Stimulated activated effector memory CD8-positive, alpha-beta T cell treated with anti-CD3 and anti-CD28 coated beads, Interleukin-12 subunit alpha, Interleukin-12 subunit beta, amount 100 ng/mL, for 72 hours (primary cell): ENCODE data around the gene CRMP1.

Source experiments
- ATAC-seq: fragments of 150-1000 bp; cut with Tn5 transposase; 2 replicates; pipeline ENCODE4 v1.10.0; 2021
- DNase-seq, 2 donors: peaks; one replicate each; pipeline ENCODE4 v3.0.0; 2021 to 2022; ENCODE audit warnings: low spot score in 2 of 2
- H3K27ac Mint-ChIP-seq: one replicate; pipeline ENCODE4 v1.8.0; 2022; ENCODE audit warnings: mild to moderate bottlenecking, mixed read lengths
- H3K36me3 Mint-ChIP-seq: one replicate; pipeline ENCODE4 v1.8.0; 2022; ENCODE audit warnings: mild to moderate bottlenecking, mixed read lengths
- H3K4me1 Mint-ChIP-seq: one replicate; pipeline ENCODE4 v1.8.0; 2022; ENCODE audit warnings: mixed read lengths
- H3K4me3 Mint-ChIP-seq: one replicate; pipeline ENCODE4 v1.8.0; 2022; ENCODE audit warnings: mild to moderate bottlenecking, mixed read lengths
- H3K9me3 Mint-ChIP-seq: one replicate; pipeline ENCODE4 v1.8.0; 2022; ENCODE audit warnings: mixed read lengths

Gene CRMP1

DNA sequence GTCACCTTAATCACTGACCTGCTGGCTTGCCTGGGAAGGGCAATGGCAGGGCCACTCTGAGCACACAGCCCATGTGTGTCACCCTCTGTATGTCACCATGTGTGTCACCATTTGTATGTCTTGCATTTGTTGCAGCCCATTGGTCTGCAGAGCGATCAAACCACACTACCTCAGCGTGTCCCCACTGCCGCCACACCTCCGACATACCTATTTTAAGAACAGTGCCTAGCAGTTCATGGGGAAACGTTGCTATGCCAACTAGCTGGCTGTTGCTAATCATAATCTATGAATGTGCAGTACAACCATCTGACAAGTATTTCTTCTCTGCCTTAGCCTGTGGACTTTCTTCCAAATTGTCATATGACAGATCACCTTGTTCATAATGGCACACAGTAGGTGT lies 8.0 kb upstream of the CRMP1 start:
- DNase-seq (no peak), ATAC-seq (no peak)
- Mint-ChIP-seq H3K9me3 (peaks cover 4% of the 10 kb centered on the region), H3K27ac (no peak overlapping the region), H3K36me3 (no peaks in the 10 kb centered on the region), H3K4me3 (no peak overlapping the region), H3K4me1 (no peaks in the 10 kb centered on the region)

DNA sequence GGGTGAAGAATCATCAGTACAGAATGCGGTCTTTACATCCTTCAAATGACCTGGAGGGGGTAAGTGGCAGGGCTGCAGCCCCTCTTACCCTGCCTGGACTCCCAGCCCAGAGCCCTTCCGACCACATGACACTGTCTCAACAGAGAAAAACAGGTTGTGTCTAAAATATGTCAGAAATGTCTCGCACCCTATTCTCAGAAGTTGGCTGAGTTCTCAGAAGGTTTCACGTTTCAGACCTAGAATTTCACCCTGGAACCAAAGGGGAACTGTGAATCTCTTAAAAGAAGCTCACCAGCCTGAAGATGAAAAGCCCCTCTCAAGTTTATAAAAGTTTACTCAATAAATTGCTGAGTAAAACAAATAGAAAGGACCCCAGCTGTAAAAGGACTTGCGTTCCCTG lies 7.0 kb upstream of the CRMP1 start:
- Mint-ChIP-seq H3K4me3 (no peak overlapping the region), H3K36me3 (no peaks in the 10 kb centered on the region), H3K27ac (no peak overlapping the region), H3K9me3 (peaks cover 4% of the 10 kb centered on the region), H3K4me1 (no peaks in the 10 kb centered on the region)
- DNase-seq, result no peak
- no peak for ATAC-seq

DNA sequence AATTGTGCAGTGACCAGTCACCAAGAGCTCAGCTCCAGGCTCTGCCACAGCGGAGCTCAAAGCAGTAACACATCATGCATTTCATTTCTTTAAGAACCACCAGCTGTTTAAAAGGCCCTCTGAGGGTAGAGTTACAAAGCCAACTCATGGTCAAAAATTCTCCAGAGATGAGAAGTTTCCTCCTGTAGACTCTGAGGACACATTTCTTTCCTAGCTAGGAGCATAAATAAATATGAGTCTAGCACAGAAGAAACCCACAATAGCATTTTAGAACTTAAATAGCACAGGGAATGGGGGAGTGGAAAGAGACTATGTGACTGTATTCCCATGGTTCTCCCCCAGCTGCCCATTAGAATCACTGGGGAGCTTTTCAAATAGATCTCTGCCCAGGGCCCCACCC lies 6.5 kb upstream of the CRMP1 start:
- no peak for ATAC-seq
- H3K4me3 Mint-ChIP-seq, result no peak overlapping the region
- H3K4me1 Mint-ChIP-seq, result no peaks in the 10 kb centered on the region

DNA sequence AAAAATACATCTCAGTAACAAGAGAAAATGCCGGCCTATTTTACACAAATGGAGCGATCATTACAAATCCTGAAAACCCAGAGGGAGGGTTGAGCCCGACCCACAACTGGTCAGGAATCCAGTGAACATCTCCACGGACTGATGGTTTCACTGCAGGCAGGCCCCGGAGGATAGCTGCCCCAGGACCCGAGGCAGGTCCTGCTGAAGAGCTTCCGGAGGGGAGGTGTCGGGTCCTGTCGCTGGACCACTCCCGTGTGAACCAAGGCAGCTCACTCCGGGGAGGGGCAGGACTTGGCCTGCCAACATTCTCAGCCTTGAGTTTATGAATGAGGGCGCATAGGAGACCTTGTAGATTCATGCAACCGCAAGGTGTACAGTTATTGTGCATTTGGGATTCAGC lies 4.8 kb upstream of the CRMP1 start:
- H3K27ac Mint-ChIP-seq, result no peak overlapping the region
- no peak for DNase-seq
- H3K9me3 Mint-ChIP-seq, result peaks cover 4% of the 10 kb centered on the region
- no peak overlapping the region for H3K4me3 Mint-ChIP-seq
- no peak for ATAC-seq
- no peaks in the 10 kb centered on the region for H3K36me3 Mint-ChIP-seq
- no peaks in the 10 kb centered on the region for H3K4me1 Mint-ChIP-seq

More for the DNA sequence above, 6.5 kb upstream of the CRMP1 start:
- Mint-ChIP-seq H3K36me3 (no peaks in the 10 kb centered on the region), H3K27ac (no peak overlapping the region), H3K9me3 (peaks cover 4% of the 10 kb centered on the region)
- no peak for DNase-seq

DNA sequence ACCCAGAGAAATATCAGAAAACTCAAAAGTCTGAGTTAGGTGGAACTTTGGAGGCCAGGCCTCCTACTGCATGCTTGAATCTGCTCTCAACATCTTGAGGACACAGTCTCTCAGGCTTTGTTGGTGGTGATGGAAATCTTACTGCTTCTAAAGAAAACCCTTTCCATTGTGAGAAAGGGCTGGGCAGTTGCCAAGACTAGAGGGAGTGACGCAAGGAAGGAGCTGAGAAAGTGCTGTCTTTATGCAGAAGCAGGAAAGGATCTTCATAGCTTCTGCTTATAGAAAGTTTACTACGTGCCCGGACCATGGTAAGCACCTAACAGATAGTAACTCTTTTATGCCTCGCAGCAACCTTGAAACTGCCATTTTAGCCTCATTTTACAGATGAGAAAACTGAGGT lies 2.4 kb upstream of the CRMP1 start:
- ATAC-seq (no peak), DNase-seq (no peak)
- Mint-ChIP-seq H3K36me3 (no peaks in the 10 kb centered on the region), H3K4me3 (no peak overlapping the region), H3K9me3 (peaks cover 4% of the 10 kb centered on the region), H3K27ac (no peak overlapping the region), H3K4me1 (no peaks in the 10 kb centered on the region)

DNA sequence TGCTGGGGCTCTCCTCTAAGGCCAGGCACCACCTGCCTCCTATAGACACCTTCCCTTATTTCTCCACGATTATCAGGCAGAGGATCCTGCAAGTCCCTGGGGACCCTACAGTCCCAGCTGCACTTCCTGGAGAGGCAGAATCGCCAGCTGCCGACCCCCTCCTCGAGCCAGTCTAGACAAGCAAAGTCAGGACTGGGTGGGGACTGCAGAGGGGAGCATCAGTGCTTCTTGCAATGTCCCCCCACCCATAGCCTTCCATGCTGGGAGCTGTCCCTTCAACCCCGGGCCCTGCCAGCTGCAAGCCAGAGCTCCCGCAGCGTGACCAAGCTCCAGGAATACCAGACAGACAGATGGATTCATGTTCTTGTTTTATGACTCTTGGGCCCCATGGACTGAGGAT lies 1.4 kb upstream of the CRMP1 start:
- H3K27ac Mint-ChIP-seq, result no peak overlapping the region
- peaks cover 4% of the 10 kb centered on the region for H3K9me3 Mint-ChIP-seq
- no peak for ATAC-seq
- no peaks in the 10 kb centered on the region for H3K36me3 Mint-ChIP-seq
- no peak overlapping the region for H3K4me3 Mint-ChIP-seq
- no peak for DNase-seq
- H3K4me1 Mint-ChIP-seq, result peaks cover 7% of the 10 kb centered on the region

DNA sequence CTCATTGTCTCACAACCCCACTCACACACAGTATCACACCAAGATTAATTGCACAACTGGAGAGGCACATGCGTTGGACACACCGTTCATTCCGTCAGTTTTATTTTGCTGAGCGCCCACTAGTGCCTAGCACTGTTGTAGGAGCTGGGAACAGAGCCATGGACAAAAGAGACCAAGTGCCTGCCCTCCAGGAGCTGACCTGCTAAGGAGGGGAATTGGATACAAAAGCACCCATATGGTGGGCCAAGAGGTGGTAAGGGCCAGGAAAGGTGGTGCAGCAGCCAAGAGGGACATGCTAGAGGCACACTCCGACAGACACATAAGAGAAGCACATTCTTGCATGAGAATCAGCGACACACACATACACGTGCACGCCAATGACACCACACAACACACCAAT lies 705 bp upstream of the CRMP1 start:
- H3K4me3 Mint-ChIP-seq, result no peak overlapping the region
- H3K27ac Mint-ChIP-seq, result no peak overlapping the region
- H3K36me3 Mint-ChIP-seq, result no peaks in the 10 kb centered on the region
- peaks cover 4% of the 10 kb centered on the region for H3K9me3 Mint-ChIP-seq
- no peak for ATAC-seq
- DNase-seq, result no peak
- H3K4me1 Mint-ChIP-seq, result peaks cover 14% of the 10 kb centered on the region

DNA sequence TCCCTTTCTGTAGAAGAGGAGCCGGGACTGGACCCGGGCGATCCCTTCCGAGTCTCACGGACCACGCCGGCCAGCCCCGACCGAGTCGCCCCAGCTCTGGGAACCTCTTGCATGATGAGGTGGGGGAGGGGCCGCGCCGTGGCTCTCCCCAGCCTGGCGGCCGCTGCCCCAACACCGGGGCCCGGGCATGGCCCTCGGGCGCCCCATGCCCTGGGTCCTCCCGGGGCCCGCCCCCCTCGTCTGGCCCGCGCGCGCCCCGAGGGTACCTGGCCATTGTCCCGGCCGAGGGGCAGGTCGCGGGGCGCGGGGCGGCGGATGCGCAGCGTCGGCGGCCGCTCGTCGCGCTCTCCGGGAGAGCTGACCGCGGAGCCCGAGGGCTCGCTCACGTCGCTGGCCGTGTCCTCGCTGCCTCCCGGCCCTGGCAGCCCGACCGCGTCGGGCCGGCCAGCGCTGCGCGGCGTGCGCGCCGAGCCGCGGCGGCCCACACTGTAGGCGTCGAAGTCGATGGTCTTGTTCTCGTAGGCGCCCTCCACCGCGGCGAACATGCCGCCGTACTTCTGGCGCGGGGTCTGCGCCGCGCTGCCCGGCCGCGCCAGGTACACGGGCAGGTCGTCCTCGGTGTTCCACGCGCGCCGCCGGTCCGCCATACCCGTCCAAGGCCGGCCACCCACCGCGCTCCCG lies 423 bp downstream of the CRMP1 start:
- H3K4me1 Mint-ChIP-seq, result peaks cover 14% of the 10 kb centered on the region
- no peak overlapping the region for H3K27ac Mint-ChIP-seq
- ATAC-seq (no peak), DNase-seq (no peak)
- H3K36me3 Mint-ChIP-seq, result no peaks in the 10 kb centered on the region
- peaks cover 4% of the 10 kb centered on the region for H3K9me3 Mint-ChIP-seq
- H3K4me3 Mint-ChIP-seq, result no peak overlapping the region

DNA sequence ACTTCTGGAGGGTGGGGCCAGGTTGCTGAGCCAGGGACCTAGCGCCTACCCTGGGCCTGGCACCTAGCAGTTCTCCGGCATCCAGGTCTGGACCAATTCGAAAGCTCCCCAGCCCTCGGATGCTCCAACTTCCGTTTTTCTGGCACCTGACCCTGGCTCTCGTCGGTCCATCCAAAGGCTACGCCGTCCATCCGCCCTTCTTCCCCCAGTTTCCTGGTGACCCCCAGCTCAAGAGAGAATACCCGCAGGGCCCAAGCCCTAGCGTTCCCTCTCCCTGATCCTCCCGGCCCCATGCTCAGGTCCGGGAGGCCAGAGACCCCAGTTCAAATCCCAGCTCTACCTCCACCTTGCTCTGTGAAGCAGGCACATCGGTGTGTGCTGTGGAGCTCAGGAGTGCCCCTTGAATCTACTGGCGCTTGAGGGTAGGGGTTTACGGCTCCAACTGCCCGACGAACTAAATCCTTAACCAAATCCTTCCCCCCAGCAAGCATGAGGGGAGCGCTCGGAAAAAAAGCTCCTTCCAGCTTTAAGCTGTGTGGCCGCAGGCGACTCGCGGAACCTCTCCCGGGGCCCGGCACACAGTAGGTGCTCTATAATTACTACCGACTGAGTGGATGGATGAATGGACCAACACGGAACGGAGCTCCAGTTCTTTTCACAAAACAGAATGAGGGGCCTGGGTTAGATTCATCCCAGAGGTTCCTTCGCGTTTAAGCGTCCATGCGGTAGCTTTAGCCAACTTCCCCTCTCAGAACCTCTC lies 1.1 kb downstream of the CRMP1 start:
- no peaks in the 10 kb centered on the region for H3K36me3 Mint-ChIP-seq
- H3K4me3 Mint-ChIP-seq, result no peak overlapping the region
- no peak overlapping the region for H3K27ac Mint-ChIP-seq
- DNase-seq, result no peak
- no peak for ATAC-seq
- H3K4me1 Mint-ChIP-seq, result peaks cover 14% of the 10 kb centered on the region
- H3K9me3 Mint-ChIP-seq, result peaks cover under 1% of the 10 kb centered on the region

DNA sequence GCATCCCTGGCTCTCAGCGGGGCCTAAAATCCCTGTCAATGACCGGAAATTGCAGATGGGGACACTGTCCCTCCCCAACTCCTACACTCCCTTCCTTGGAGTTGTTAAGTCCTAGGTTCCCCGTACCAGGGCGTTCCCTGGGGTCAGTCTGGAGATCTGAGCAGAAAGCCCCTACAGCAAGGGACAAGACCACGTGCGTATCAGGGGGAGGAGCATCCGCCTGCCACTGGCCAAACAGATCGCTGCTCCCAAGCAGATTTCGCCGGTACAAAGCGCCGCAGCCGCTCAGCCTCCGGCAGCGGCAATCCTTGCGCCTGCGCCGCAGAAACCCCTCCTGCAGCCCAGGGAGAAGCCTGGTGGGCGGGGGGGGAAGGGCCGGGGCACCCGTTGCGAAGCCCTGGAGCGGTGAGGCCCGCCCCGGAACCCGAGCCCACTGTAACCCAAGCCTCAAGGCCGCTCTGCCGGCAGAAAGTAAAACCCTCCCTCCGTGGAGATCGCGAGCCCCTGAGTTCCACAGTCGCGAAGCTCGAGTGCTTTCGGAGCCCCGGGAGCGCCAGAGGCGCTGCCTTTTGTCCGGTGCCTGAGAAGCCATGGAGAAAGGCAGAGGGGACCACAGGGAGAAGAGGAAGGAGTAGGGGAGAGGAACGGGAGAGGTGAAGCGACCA lies 2.7 kb downstream of the CRMP1 start:
- peaks cover 14% of the 10 kb centered on the region for H3K4me1 Mint-ChIP-seq

DNA sequence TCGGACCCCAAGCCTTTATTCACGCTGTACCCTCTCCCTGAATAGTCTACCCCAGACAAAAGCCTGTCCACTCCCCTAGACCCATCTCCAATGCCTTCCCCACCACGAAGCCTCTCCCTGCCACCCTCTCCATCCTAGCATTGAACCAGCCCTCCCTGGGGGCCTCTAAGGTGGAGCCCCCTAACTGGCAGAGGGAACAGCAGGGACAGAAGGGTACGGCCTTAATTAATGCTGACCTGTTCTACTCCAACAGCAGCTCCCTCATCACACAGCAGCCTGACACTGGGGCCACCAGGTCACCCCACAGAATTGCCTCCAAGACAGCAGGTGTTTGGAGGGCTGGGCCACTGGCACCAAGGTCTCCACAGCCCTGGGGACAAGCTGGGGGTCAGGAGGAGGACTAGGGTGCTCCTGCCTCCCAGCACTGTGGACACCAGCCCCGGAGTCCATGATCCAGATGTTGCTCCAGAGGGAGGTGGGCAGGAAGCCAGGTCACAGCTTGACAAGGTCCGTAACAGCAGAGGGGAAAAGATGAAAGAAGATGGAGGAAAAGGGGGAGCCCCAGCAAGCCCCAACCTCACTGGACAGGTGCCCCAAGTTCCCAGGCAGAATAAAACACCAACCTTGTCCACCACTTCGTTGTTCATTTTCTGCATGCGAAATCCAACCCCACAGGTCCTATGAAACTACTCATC lies 3.7 kb downstream of the CRMP1 start:
- no peak overlapping the region for H3K27ac Mint-ChIP-seq
- peaks cover 14% of the 10 kb centered on the region for H3K4me1 Mint-ChIP-seq
- ATAC-seq, result no peak

More for the DNA sequence above, 2.7 kb downstream of the CRMP1 start:
- no peaks in the 10 kb centered on the region for H3K36me3 Mint-ChIP-seq
- no peak overlapping the region for H3K4me3 Mint-ChIP-seq
- no peak for ATAC-seq
- no peak for DNase-seq
- H3K27ac Mint-ChIP-seq, result no peak overlapping the region
- H3K9me3 Mint-ChIP-seq, result no peaks in the 10 kb centered on the region

DNA sequence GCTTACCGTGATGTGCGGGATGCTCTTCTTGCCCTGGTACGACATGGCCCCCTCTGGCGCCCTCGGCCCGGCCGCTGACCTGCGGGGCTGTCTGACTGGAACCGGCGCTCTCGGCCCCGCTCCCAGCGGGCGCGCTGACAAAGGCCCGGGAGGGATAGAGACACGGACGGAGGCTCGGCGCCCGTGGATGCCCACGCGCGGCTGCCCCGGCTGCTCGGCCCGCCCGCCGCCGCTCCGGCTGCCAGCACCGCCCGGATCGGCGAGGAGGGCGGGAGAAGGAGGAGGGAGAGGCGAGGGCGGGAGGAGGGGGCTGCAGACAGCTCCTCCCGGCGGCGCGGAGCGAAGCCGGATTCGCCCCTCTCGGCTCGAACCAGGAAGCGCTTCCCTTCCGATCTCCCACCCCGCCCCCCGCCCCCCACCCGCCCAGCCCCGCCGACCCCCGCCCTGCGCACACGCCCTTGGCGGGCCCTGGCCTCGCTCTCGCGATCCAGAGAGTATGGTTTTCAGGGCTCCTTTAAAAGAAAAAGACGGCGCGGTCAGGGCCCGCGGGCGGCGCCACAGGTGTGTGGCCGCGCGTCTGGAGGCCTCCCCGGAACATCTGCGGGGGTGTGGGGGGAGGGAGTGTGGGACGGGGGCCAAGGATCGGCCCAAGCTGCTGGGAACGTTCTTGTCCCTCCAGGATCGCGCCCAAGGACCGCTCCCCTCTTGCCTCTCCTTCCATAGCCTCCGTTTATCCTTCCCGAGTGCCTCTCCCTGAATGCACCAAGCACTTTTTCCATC lies 4.5 kb downstream of the CRMP1 start:
- Mint-ChIP-seq H3K4me1 (peaks cover 14% of the 10 kb centered on the region), H3K27ac (no peak overlapping the region), H3K4me3 (no peak overlapping the region), H3K36me3 (no peaks in the 10 kb centered on the region), H3K9me3 (no peaks in the 10 kb centered on the region)
- no peak for DNase-seq
- ATAC-seq, result no peak

More for the DNA sequence above, 3.7 kb downstream of the CRMP1 start:
- DNase-seq, result no peak
- H3K36me3 Mint-ChIP-seq, result no peaks in the 10 kb centered on the region
- H3K4me3 Mint-ChIP-seq, result no peak overlapping the region
- H3K9me3 Mint-ChIP-seq, result no peaks in the 10 kb centered on the region

DNA sequence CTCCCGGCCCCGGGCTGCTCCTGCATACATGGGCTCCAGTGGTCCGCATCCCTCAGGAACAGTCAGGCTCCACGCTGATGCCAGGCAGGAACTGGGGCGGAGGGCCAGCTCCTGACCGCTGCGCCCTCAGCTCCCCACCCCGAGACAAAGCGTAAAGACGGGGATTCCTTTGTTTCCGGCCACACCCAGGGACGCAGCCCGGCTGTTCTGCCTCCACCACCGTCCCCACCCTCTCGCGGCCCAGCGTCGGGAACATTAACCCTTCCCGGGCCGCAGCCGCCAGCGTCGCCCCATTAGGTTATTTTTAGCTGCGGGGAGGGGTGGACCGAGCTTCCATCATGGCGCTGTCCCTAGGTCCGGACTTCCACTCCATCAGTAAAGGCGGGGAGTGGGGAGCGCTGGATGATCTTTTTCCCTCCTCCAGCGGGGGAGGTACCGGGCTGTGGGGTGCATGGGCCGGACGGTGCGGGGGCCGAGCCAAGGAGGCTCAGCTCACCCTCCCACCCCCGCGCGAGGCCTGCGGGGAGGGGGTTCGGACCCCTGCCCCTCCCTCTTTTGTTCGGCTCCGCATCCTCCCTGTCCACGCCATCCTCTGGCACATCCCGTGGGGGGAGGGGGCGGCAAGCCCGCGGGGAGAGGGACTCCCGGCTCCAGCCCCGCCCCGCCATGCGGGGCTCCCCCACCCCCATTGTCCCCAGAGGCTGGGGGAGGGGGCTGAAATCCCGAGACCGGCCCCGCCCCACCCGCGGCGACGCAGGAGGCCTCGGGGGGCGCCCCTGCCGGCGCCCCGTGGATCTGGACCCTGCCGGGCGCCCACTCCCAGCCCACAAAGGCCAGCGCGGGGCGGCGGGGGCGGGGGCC lies 5.3 kb downstream of the CRMP1 start:
- H3K4me1 Mint-ChIP-seq, result peaks cover 14% of the 10 kb centered on the region
- H3K9me3 Mint-ChIP-seq, result no peaks in the 10 kb centered on the region
- H3K4me3 Mint-ChIP-seq, result no peak overlapping the region
- H3K27ac Mint-ChIP-seq, result no peak overlapping the region
- H3K36me3 Mint-ChIP-seq, result no peaks in the 10 kb centered on the region
- ATAC-seq (no peak), DNase-seq (no peak)

DNA sequence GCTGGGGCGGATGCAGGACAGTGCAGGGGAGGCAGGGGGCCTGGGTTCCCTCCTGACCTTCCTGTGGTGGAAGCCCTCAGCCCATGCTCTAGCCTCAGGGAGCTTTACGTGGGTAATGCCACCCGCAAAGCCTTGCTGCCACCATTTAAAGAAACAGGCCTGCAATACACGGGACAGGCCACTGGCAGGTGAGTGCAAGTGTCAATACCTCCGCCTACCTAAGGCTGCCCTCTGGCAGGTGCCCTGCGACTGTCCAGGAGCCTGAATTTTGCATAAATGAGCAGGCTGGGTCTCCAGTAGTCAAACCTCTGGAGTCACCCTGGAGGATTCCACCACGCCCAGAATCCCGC lies 5.9 kb downstream of the CRMP1 start:
- DNase-seq, result no peak
- Mint-ChIP-seq H3K36me3 (no peaks in the 10 kb centered on the region), H3K4me3 (no peak overlapping the region), H3K27ac (no peak overlapping the region), H3K4me1 (peaks cover 14% of the 10 kb centered on the region), H3K9me3 (no peaks in the 10 kb centered on the region)
- ATAC-seq, result no peak
